NCI-H774 (cell line): ENCODE results near the gene NCOA6.
A peak's percentile ranks its signal among the peaks of the same experiment; 100 is the strongest.

Source experiments
- DNase-seq: peaks from one replicate; lab custom pipeline; 2025; lab: John Stamatoyannopoulos, UW

Gene NCOA6

GRCh38 chr20:34825530-34826362 is at the start of gene NCOA6:
TSS of gene NCOA6 (minus strand) at chr20:34825651. CDS start at chr20:34782355, 43,296 bp downstream.
- DNase-seq, result peak; percentile 67

- peak; percentile 72 for DNase-seq
These were observed 48.7 kb upstream of the NCOA6 start for GRCh38 chr20:34874094-34874654.

- no peak for DNase-seq
These were observed 48.2 kb upstream of the NCOA6 start for GRCh38 chr20:34873583-34874093.

GRCh38 chr20:34872622-34873224 is 47.3 kb upstream of the NCOA6 start, which contains the start of gene GGT7:
TSS of gene GGT7 (minus strand) at chr20:34872856. CDS start at chr20:34872815, 41 bp downstream.
- peak; percentile 72 for DNase-seq

- DNase-seq, result no peak
These were observed 46.6 kb upstream of the NCOA6 start for GRCh38 chr20:34871966-34872621.

- DNase-seq, result no peak
These were observed 46.0 kb upstream of the NCOA6 start for GRCh38 chr20:34871320-34871926.

GRCh38 chr20:34864216-34864615 is 38.8 kb upstream of the NCOA6 start:
- DNase-seq, result no peak

- DNase-seq, result no peak
These were observed 38.0 kb upstream of the NCOA6 start for GRCh38 chr20:34863421-34863965.

- no peak for DNase-seq
These were observed 37.3 kb upstream of the NCOA6 start for GRCh38 chr20:34862724-34863123.

GRCh38 chr20:34861386-34862084 is 36.1 kb upstream of the NCOA6 start:
- DNase-seq, result no peak

GRCh38 chr20:34859826-34860545 is 34.5 kb upstream of the NCOA6 start:
- DNase-seq, result no peak

- no peak for DNase-seq
These were observed 33.9 kb upstream of the NCOA6 start for GRCh38 chr20:34859367-34859766.

- DNase-seq, result no peak
These were observed 26.8 kb upstream of the NCOA6 start for GRCh38 chr20:34852298-34852697.

GRCh38 chr20:34850969-34851368 is 25.5 kb upstream of the NCOA6 start:
- no peak for DNase-seq

GRCh38 chr20:34849778-34850177 is 24.3 kb upstream of the NCOA6 start:
- no peak for DNase-seq

- DNase-seq, result no peak
These were observed 23.1 kb upstream of the NCOA6 start for GRCh38 chr20:34848597-34848996.

GRCh38 chr20:34843421-34843820 is 18.0 kb upstream of the NCOA6 start:
- no peak for DNase-seq

- DNase-seq, result no peak
These were observed 16.7 kb upstream of the NCOA6 start for GRCh38 chr20:34842143-34842542.

- DNase-seq, result peak; percentile 19
These were observed 9.0 kb upstream of the NCOA6 start for GRCh38 chr20:34834459-34834893.

GRCh38 chr20:34831936-34832335 is 6.5 kb upstream of the NCOA6 start:
- DNase-seq, result no peak
